ENCODE measurements around the gene FOXN3.

FOXN3 gene

GRCh38 chr14:89137526-89138163 lies 279.4 kb downstream of the FOXN3 start:
- peak; percentile 80 for DNase-seq (ENCODE audit: low read depth)
- H3K4me3 ChIP-seq (ENCODE audit: low read length) = no peak overlapping the region
- TF ChIP-seq CTCF (IDR thresholded peaks at IDR 0.05; ENCODE audit: insufficient read depth, low read depth, low read length, missing control alignments) = no peak

- no peak for TF ChIP-seq CTCF (IDR thresholded peaks at IDR 0.05; ENCODE audit: insufficient read depth, low read depth, low read length, missing control alignments)
- H3K4me3 ChIP-seq (ENCODE audit: low read length) = no peak overlapping the region
- no peak for DNase-seq (ENCODE audit: low read depth)
These were observed 280.4 kb downstream of the FOXN3 start for GRCh38 chr14:89136587-89136986.

GRCh38 chr14:89134640-89135039 lies 282.4 kb downstream of the FOXN3 start:
- H3K4me3 ChIP-seq (ENCODE audit: low read length) = no peak overlapping the region
- DNase-seq (ENCODE audit: low read depth) = no peak
- no peak for TF ChIP-seq CTCF (IDR thresholded peaks at IDR 0.05; ENCODE audit: insufficient read depth, low read depth, low read length, missing control alignments)

- DNase-seq (ENCODE audit: low read depth) = no peak
- no peak for TF ChIP-seq CTCF (IDR thresholded peaks at IDR 0.05; ENCODE audit: insufficient read depth, low read depth, low read length, missing control alignments)
- H3K4me3 ChIP-seq (ENCODE audit: low read length) = no peak overlapping the region
These were observed 285.9 kb downstream of the FOXN3 start for GRCh38 chr14:89131004-89131750.

- no peak overlapping the region for H3K4me3 ChIP-seq (ENCODE audit: low read length)
- DNase-seq (ENCODE audit: low read depth) = no peak
- TF ChIP-seq CTCF (IDR thresholded peaks at IDR 0.05; ENCODE audit: insufficient read depth, low read depth, low read length, missing control alignments) = no peak
These were observed 287.5 kb downstream of the FOXN3 start for GRCh38 chr14:89129570-89129969.

- no peak for DNase-seq (ENCODE audit: low read depth)
- no peak for TF ChIP-seq CTCF (IDR thresholded peaks at IDR 0.05; ENCODE audit: insufficient read depth, low read depth, low read length, missing control alignments)
- no peak overlapping the region for H3K4me3 ChIP-seq (ENCODE audit: low read length)
These were observed 288.6 kb downstream of the FOXN3 start for GRCh38 chr14:89128311-89129026.
